Progenitor cell of endocrine pancreas (in vitro differentiated cells): ENCODE data around the gene TRIM39. TPM values are rescaled to one million over a fixed set of nuclear protein-coding genes. Genes with fewer than 3 reads are reported as not detected.
"Not testable (repeated sequence)": the region's sequence is repeated elsewhere in the genome, so short reads cannot be mapped to it uniquely, and the experiment has no call there.

Source experiments
- DNase-seq: peaks from one replicate; pipeline ENCODE4 v3.0.0; 2021; ENCODE audit warnings: low spot score; ENCODE audit not compliant: unreplicated experiment
- H3K27ac Mint-ChIP-seq: 2 replicates; pipeline ENCODE4 v1.8.0; 2021; ENCODE audit warnings: mild to moderate bottlenecking, moderate library complexity, mixed read lengths
- H3K27me3 Mint-ChIP-seq: 2 replicates; pipeline ENCODE4 v1.8.0; 2021; ENCODE audit warnings: mixed read lengths
- H3K36me3 Mint-ChIP-seq: 2 replicates; pipeline ENCODE4 v1.8.0; 2022; ENCODE audit warnings: mixed read lengths; ENCODE audit not compliant: insufficient read depth
- H3K4me1 Mint-ChIP-seq: 2 replicates; pipeline ENCODE4 v1.8.0; 2021; ENCODE audit warnings: low read depth, mixed read lengths
- H3K4me3 Mint-ChIP-seq: 2 replicates; pipeline ENCODE4 v1.8.0; 2021; ENCODE audit warnings: low read depth, mild to moderate bottlenecking, moderate library complexity, mixed read lengths
- H3K9me3 Mint-ChIP-seq: 2 replicates; pipeline ENCODE4 v1.8.0; 2021; ENCODE audit warnings: low read depth, mixed read lengths
- CTCF ChIP-seq: fragments of 200-600 bp; sonication (generic); IDR thresholded peaks from one replicate; pipeline ENCODE4 v1.5.0; 2021; ENCODE audit warnings: antibody characterized with exemption, mild to moderate bottlenecking; ENCODE audit not compliant: unreplicated experiment
- long read RNA-seq: library from polyadenylated mRNA; unstranded; transcript quantifications from one replicate; pipeline ENCODE4 v2.0.0, GENCODE V29; 2020
- total RNA-seq: library from RNA; stranded (reverse); gene quantifications from 2 replicates; pipeline ENCODE4 v1.2.1, GENCODE V29; 2021

TRIM39 gene
- total RNA-seq = 17.9 TPM in 2 replicates
- long read RNA-seq, transcript TRIM39-205 (8 exons, 3,249 nt) = major isoform, 22 of 61 reads
- long read RNA-seq, partial matches to known transcripts = 6 of 61 reads
- long read RNA-seq, other reads (novel, unspliced or antisense) = 33 of 61 reads

DNA sequence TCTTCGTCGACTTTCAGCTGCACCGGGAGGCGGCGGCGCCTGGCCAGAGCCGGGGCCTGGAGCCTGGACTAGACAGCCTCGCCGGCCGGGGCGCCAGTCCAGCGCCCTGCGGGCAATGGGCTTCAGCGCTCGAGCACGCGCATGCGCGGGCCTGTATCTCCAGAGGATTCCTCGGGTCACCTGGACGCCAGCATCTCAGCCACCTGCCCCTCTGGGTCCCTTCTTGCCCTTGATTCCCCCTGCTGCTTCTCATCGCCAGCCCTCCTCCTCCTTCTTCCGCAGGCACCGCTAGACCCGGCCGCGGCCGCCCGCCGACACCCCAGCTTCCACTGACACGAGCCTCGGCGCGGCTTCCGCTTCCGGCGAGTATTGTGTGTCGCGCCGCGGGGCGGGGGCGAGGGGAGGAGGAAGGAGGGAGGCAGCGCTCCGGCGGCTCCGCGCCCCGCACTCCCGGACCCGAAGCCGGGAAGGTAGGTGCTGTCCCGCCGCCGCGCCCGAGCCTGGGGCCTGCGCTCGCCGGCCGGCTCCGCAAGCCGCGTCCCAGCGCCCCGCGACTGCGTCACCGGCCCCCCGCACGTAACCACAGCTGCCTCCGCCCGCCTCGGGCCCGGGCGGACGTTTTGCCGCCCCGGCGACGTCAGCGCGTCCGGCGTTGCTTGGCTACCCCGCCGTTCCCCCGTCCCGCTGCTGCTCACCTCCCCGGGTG is at the start of gene TRIM39:
TRIM39 (plus strand) TSS at position 402 of the 706 bp plus-strand sequence. CDS start 2,391 bp downstream, outside the sequence.
- Mint-ChIP-seq H3K27ac (peak within 1 kb of the TSS; percentile 99), H3K27me3 (no peaks in the 10 kb centered on the region), H3K4me3 (peak within 1 kb of the TSS; percentile 90), H3K4me1 (peaks cover 29% of the 10 kb centered on the region), H3K9me3 (no peaks in the 10 kb centered on the region), H3K36me3 (peaks cover 7% of the 10 kb centered on the region)
- DNase-seq = peak; percentile 61
- no peak for TF ChIP-seq CTCF

GRCh38 chr6:30280988-30281387 is 45.7 kb upstream of the TRIM39 start:
- DNase-seq, H3K4me3 Mint-ChIP-seq, H3K27me3 Mint-ChIP-seq, H3K4me1 Mint-ChIP-seq, H3K27ac Mint-ChIP-seq: not testable (repeated sequence)
- peaks cover 42% of the 10 kb centered on the region for H3K36me3 Mint-ChIP-seq
- H3K9me3 Mint-ChIP-seq = peaks cover 59% of the 10 kb centered on the region

GRCh38 chr6:30282522-30282921 is 44.2 kb upstream of the TRIM39 start:
- DNase-seq = no peak
- H3K4me1 Mint-ChIP-seq = no peaks in the 10 kb centered on the region
- H3K27ac Mint-ChIP-seq = peak overlapping the region; percentile 53
- H3K9me3 Mint-ChIP-seq = peaks cover 67% of the 10 kb centered on the region
- H3K4me3 Mint-ChIP-seq = no peak overlapping the region
- H3K36me3 Mint-ChIP-seq = peaks cover 50% of the 10 kb centered on the region
- TF ChIP-seq CTCF = no peak
- no peaks in the 10 kb centered on the region for H3K27me3 Mint-ChIP-seq

GRCh38 chr6:30283761-30284160 is 43.0 kb upstream of the TRIM39 start:
- Mint-ChIP-seq H3K36me3 (peaks cover 63% of the 10 kb centered on the region), H3K9me3 (peaks cover 74% of the 10 kb centered on the region), H3K4me1 (no peaks in the 10 kb centered on the region), H3K27ac (no peak overlapping the region), H3K4me3 (no peak overlapping the region), H3K27me3 (no peaks in the 10 kb centered on the region)
- TF ChIP-seq CTCF = no peak
- no peak for DNase-seq

- Mint-ChIP-seq H3K27ac (no peak overlapping the region), H3K9me3 (peaks cover 70% of the 10 kb centered on the region), H3K27me3 (no peaks in the 10 kb centered on the region), H3K4me3 (no peak overlapping the region), H3K36me3 (peaks cover 75% of the 10 kb centered on the region), H3K4me1 (no peaks in the 10 kb centered on the region)
- DNase-seq = no peak
- TF ChIP-seq CTCF = no peak
These were observed 39.6 kb upstream of the TRIM39 start for GRCh38 chr6:30287139-30287538.

GRCh38 chr6:30295837-30296236 is 30.9 kb upstream of the TRIM39 start:
- H3K27me3 Mint-ChIP-seq = no peaks in the 10 kb centered on the region
- peaks cover 24% of the 10 kb centered on the region for H3K9me3 Mint-ChIP-seq
- no peaks in the 10 kb centered on the region for H3K4me1 Mint-ChIP-seq
- no peak for TF ChIP-seq CTCF
- no peak overlapping the region for H3K27ac Mint-ChIP-seq
- H3K36me3 Mint-ChIP-seq = peaks cover 59% of the 10 kb centered on the region
- no peak for DNase-seq
- H3K4me3 Mint-ChIP-seq = no peak overlapping the region
